ENCODE data around the gene AKT1S1.

Gene AKT1S1

DNA sequence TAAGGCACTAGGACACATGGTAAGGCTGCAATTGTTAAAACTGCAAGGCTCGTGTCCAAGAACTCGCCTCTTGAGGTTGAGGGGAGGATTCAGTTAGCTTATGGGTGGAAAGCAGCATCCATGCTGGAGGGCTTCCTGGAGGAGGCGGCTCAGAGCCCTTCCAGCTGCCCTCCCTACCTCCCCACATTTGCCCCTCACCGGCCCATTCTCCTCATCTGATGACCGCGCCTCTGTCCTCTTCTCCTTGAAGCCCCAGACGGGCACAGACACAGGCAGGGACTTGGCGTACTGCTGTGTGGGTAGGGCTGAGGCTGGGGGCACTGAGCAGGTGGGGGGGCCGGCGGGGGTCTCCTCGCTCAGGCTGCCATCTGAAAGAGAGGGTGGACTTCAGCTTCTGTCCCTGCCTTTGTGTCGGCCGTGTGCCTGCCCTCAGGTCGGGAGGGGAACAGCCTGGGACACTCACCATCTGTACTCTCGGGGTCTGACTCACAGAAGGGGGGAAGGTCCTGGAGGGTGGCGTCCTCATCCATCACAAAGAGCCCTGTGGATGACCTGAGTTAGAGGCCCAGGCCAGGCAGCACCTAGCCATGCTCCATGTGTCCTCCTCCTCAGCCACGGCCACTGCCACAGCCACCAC is 5.7 kb downstream of the AKT1S1 start:
- in situ Hi-C loops (cut with MboI; ENCODE audit: low sequenced_read_pairs), result no loop called here

DNA sequence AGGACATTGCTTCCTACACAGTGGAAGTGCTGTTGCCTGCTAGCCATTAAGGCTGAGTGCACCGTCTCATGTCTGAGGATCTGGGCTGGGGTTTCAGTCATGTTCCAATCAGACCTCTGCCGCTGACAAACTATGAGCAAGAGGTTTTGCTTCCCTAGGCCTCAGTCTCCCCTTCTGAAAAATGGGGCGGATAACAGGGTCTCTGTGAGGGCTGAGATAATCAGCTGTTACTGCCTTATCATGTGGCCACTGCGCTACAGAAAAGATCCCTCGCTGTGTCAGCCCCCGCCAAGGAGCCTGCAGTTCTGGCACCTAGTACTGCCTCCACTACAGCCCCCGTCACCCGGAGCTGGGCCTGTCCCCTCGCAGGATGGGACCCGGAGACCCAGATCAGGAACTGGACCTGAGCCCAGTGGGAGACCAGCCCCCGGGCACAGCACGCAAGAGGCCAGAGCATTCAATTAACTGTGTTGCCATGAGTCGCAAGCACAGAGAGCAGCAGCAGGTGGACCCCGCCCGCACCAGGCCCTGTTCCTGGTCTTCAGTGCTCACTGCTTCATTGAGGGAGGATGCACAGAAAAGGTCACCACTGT is 6.8 kb downstream of the AKT1S1 start:
- in situ Hi-C loops (cut with MboI; ENCODE audit: low sequenced_read_pairs), result no loop called here

DNA sequence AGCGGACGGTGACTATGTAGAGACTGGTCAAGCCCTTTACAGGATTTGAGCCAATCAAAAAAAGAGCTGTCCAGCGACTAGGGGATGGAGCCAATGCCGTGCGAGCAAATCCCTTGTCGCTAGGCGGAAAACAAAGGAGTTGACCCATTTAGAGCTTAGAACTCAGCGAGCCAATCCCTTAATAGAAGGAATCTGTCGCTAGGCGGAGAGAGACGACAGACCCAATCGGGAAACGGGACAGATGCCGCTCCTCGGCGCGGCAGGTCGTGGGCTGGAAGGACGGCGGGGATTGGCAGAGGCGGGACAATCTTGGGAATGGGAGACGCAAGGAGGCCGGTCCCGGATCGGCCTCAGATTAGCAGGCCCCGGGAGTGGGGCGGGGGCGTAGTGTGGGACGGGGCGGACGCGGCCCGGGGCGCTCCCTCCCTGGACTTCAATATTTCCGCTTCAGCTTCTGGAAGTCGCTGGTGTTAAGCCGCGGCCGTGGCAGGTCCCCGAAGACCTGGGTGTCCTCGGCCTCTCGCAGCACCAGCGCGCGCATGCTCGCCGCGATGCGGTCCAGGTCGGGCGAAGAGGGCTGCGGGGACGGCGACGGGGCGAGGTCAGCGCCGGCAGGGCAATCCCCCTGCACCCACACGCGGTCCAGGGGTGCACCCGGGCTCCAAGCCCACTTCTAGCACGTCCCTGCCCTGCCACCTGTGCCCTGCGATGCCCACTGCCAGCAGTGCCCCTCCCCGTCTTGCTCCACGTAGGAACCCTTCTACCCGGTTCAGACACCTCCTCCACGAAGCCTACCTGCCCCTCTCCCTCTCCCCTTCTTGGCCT is 7.5 kb downstream of the AKT1S1 start:
- in situ Hi-C loops (cut with MboI; ENCODE audit: low sequenced_read_pairs), result no loop called here

DNA sequence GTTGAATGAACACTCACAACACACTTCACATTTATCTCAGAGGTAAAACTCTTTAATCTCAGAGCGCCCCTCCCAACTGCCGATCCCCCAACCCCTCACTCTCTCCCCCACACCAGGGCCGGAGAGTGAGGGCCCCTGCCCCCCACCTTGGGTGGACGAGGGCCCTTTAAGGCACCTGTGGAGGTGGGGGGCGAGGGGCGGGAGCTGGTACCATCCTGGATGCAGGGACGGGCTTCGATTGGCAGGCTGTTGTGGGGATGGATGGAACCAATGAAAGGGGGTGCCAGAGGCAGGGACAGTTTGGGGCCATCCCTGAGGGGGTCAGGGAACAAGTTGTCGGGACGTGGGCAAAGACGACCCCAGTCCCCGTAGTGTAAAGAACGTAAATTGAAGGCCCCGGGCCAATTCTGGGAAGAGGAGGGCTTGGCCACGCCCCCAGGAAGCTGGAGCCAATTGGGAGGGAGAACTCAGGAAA is 8.1 kb downstream of the AKT1S1 start:
- in situ Hi-C loops (cut with MboI; ENCODE audit: low sequenced_read_pairs), result no loop called here

DNA sequence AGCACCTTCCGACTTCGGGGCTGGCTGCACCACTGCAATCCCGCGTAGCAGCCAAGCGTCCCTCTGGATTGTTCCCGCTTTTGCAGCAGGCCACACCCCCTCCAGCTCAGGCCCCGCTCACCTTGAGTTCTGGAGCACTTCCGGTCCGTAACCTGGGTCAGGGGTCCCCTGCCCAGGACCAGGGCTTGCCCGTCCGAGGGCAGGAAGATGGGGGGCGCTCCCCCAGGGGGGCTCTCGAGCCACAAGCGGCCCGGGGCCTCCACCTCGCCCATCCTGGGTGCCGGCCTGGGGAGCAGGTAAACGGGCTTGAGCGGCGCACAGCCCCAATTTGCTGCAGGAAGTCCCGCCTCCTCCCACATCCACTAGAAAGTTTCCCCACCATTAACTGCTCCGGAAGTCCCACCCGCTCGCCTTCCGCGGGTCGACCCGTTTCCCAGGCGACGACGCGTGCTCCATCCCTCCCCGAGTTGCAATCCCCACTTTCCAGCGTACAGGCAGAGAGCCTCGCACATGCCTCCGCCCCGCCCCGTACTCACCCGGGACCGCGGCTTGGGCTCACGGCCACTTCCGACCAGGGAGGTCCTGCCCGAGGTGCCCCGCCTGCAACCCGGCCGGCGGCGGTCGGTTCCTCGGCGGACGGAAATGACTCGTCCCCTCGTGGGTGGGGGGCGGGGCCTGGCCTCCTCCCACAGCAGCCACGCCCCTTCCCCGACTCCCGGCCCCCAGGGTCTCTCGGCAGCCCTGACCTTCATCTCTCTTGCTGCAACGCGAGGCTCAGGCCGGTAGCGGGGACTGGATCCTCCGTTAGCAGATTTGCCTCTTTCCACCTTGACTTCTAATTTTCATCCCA is 10.0 kb downstream of the AKT1S1 start, which contains the start of gene PNKP:
PNKP (minus strand) TSS at position 644 of the 850 bp plus-strand sequence; CDS start at position 272, 372 bp downstream.
- in situ Hi-C loops (cut with MboI; ENCODE audit: low sequenced_read_pairs), result no loop called here

DNA sequence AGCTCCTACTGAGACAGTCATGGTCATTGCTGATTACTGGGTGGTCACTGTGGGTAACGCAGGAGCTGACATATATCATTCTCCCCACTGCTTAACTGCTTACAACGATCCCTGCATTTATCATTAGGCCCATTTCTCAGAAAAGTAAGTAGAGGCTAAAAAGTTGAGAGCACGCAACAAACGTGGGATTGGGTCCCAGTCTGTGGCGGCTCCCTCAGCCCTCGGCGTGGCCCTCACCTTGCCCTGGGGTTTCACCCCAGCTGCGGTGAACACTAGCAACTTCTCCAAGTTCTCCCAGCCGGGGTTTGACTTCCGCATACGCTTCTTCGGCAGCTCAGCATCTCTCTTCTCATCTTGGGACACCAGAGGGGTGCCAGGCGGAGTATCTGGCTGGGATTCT is 12.3 kb downstream of the AKT1S1 start:
- in situ Hi-C loops (cut with MboI; ENCODE audit: low sequenced_read_pairs), result no loop called here

DNA sequence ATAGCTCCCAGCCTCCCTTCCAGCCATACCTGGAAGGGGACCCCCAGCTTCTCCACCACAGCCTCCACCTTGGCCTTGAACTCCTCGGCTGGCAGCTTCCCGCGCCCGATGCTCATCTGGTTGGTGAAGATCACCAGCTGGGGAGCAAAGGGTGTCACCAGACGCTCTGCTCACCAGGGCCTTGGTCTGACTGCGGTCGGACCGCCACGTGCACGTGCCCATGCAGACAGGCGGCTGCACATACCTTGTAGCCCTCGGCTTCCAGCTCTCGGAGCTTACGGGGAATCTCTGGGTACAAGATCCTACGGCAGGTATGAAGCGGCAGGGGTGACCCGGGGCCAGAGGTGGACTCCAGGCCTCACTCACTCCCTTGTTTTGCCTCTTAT is 13.2 kb downstream of the AKT1S1 start:
- in situ Hi-C loops (cut with MboI; ENCODE audit: low sequenced_read_pairs), result no loop called here

DNA sequence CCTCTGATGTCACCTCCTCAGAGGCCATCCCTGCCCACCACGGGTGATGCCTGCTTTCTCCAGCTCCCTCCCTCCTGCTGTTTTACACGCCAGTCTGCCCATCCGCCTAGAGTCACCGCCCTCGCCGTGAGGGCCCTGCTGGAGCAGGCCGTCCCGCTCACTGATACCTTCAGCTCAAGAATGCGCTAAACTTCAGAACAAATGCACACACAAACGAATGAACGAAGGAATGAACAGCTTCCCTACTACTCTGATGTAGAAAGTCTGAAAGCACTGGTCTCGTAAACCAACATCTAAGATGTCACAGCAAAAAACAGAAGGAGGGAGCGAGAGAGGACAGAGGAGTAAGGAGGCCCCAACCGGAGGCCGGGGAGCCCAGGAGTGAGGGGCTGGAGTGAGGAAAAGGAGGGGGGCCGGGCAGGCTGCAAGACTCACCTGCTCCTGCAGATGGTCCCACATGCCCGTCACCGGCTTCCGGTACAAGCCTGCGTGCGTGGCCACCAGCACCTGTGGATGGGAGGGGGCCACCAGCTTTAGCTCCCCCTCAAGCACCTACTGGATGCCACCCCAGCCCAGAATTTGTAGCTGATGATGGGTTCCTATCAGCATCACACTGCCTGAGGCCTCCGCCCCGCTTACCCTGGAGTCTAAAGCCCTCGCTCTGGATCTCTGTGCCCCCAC is 13.8 kb downstream of the AKT1S1 start:
- in situ Hi-C loops (cut with MboI; ENCODE audit: low sequenced_read_pairs), result no loop called here

DNA sequence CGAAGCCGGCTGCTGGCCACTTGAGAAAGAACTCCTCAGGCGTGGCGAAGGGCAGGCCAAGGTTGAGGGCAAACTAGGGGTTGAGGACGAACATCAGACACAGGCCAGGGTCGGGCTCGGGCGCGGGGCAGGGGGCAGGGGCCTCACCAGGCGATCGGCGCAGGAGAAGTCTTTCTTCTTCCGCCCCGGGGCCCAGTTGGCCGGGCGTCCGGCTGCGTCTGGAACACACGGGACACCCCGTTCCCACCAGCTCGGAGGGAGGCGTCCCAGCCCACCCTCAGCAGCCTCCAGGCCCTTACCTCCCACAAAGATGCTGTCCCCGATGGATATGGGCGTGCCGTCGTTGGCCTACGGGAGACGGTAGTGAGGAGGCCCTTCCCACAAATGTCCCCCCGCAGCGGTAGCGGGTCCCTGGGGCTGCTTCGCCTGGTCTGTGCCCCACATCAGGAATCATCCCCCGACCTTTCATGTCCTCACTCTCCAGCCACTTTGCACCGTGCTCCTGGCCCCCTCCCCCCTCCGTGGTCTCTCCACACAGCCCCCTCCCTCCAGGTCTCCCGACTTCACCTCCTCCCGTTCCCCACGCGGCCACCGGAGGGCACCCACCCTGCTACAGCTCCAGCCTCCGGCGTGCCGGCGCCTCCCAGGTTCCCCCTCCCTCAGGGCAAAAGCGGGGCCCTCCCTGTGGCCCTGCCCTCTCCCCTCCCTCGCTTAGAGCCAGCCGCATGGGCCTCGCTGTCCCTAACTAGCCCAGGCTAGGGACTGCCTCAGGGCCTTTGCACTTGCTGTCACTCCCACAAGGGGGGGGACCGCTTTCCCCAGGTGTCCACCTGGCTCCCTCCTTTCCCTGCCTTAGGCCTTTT is 14.5 kb downstream of the AKT1S1 start:
- in situ Hi-C loops (cut with MboI; ENCODE audit: low sequenced_read_pairs), result no loop called here

DNA sequence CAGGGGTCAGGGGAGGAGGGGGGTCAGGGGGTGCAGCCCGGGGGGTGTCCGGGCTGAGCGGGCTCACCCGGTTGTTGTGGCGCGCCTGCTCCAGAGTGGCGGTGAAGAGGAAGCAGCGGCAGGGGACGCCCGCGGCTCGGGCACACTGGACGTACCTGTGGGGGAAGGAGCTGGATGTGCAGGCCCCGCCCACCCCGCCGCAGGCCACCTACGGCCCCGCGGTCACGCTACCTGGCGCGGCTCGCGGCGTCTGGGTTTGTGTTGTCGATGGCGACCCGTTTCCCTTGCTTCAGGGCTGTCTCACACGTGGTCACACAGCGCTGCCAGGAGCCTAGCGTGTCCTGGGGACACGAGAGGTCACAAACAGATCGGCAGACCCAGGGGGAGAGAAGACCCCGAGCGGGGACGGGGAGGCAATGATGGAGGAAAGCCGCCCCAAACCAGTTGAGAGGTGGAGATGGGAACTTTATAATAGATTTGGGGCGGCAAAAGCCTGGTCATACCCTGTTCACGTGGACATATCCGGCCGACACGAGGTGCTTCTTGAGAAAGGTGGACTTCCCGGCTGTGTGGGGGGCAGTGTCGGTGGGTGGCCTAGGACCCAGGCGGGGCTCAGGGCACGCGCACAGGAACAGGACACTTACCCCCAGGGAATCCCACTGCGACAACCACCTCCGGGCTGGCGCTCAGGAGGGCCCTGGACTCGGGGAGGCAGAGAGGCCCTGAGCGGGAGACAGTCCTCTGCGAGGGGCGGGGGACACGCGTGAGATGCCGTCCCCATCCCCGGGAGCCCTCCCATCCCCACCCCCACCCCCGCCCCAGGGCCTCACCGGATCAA is 15.4 kb downstream of the AKT1S1 start:
- in situ Hi-C loops (cut with MboI; ENCODE audit: low sequenced_read_pairs), result no loop called here

DNA sequence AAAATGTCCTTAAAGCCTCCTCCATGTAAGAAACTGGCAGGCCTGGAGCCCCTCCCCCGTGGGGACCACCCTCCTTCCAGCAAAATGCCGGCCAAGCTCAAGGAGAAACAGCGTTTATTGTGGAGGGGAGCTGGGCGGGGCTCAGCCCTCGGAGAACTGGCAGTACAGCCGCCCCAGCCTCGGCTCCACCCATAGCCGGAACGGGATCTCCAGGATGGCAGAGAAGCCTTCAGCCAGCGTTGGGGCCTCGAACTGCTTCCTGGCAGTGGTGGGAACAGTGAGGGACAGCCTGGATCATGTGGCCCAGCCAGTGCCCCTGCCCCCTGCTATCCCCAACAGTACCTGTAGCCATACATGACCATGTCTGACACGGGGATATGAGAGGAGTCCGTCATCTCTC is 16.0 kb downstream of the AKT1S1 start:
- in situ Hi-C loops (cut with MboI; ENCODE audit: low sequenced_read_pairs), result no loop called here

DNA sequence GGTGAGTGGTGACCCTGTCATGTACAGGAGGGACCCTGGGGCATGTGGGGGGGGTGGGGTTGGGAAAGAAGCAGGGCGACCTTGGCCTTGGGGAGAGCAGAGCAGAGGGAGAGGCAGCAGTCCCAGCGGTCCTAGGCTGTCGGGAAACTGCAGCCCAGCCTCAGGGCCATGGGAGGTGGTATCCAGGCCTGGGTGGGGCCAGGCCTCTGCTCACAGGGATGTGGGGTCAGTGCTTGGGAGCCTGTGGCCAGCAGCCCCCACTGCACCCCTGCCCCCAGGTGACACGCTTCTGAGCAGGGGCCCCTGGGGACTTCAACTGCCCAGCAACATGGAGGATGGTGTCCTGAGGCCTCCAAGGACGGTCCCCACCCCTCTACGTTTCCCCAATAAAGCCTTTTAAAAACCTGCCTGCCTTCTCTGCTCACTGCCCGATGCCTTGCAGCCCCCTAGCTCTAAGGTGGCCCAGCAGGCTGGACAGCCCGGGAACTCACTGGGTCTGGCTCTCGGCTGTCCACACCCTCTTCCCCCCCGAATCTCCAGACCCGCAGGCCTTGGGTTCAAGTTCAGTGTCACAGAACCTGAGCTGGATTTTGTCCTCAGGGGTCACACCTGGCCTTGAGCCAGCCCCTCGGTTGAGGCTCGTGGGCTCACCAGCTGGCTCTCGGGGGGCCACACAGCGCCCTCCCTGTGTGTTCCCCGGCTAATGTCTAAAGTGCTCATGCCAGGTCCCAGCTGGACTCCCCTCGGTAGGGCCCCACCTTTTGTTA is 16.6 kb downstream of the AKT1S1 start:
- in situ Hi-C loops (cut with MboI; ENCODE audit: low sequenced_read_pairs), result no loop called here

DNA sequence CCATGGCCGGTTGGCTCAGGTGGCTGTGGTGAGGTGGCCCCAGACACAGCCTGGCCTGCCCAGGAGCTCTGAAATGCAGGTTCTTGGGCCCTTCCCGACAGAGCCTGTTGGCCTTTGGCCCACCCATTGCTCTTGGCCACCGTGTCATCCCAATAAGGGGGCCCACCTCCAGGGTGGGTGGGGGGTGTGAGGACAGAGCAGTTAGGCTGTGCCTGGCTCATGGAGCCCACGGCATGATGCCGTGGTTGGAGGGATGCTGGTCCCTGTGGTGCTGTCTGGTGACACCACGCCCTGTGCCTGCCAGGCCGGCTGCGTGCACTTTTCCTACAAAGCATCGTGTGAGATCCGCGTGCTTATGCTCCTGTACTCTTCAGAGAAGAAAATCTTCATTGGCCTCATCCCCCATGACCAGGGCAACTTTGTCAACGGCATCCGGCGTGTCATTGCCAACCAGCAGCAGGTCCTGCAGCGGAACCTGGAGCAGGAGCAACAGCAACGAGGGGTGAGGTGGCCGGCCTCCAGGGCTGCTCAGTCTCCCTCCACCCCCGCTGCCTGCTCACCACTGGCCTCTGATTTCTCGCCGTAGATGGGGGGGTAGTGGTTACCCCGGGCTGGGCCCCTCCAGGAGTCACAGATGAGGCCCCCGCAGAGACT is 17.3 kb downstream of the AKT1S1 start:
- in situ Hi-C loops (cut with MboI; ENCODE audit: low sequenced_read_pairs), result no loop called here

DNA sequence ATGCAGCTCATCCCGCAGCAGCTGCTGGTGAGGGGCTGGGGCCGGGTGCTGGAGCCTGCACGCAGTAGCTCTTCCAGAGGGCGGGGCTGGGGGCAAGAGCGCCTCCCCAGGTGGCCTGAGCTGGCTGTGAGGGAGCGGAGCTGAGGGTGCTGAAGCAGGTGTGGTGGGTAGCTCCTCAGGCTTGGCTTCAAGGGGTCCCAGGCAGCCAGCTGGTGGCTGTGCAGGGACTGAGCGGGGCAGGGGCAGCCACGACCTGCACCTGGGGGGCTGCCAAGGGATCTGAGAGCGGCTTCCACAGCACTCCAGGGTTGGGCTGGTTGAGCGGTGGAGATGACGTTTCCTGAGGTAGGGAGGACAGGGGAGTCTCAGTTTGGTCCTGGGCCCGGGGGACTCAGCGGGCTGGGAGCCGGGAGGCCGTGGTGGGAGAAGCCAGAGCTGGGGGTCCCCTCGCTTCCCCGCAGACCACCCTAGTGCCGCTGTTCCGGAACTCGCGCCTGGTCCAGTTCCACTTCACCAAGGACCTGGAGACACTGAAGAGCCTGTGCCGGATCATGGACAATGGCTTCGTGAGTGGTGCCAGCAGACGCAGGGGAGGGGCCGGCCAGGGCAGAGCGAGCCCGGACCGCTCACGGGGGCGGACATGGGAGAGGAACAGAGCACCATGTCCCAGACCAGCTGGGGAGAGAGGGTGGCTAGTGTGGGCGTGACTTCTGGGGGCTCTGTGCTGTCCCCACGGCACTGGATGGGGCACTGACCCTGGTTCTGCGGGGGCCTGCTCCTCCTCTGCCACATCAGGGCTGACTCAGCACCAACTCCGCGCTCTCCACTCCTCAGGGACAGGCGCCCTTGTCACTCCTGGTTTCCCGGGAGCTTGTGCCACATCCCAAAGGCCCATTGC is 18.8 kb downstream of the AKT1S1 start:
- in situ Hi-C loops (cut with MboI; ENCODE audit: low sequenced_read_pairs), result no loop called here

DNA sequence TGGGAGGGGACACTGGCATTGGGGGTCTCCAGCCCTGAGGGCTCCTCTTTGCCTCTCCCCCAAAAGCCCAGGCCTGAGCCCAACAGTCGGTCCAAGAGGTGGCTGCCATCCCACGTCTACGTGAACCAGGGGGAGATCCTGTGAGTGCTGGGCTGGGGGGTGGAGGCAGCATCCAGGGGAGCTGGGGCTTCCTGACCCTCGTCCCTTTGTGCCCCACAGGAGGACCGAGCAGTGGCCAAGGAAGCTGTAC is 19.4 kb downstream of the AKT1S1 start:
- in situ Hi-C loops (cut with MboI; ENCODE audit: low sequenced_read_pairs), result no loop called here

DNA sequence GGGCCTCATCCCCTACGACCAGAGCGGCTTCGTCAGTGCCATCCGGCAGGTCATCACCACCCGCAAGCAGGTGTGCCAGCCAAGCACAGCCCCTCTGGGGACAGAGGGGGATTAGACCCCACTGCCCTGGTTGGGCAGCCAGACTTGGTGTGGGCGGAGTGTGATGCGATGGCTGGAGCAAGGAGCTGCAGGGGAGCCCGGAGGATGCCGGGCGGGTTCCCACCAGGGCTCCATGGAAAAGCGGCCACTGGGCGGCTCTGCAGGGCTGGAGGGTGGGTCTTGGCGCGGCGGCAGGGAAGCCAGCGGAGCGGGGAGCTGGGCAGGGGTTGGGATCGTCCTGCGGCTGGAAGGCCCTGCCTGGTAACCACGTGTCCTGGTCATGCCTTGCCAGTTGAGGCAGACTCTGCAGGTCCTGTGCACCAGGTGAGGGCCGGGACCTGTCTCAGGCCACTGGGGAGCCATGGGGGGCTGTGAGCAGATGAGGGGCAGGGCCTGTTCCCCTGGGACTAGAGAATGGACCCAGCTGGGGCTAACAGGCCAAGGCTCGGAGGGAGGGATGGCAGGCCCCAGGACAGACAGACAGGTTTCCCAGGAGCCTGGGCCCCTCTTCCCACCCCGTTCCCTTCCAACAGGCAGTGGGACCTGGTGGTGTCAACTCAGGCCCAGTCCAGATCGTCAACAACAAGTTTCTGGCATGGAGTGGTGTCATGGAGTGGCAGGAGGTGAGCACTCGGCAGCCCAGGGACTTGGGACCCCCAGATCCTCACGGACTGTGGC is 19.9 kb downstream of the AKT1S1 start:
- in situ Hi-C loops (cut with MboI; ENCODE audit: low sequenced_read_pairs), result no loop called here

Measured in hTERT RPE-1 (cell line).